ENCODE results near the gene HOXA10.

HOXA10 gene

GRCh38 chr7:27191833-27192545, 17.9 kb upstream of the HOXA10 start:
- Histone ChIP-seq H3K4me3 (replicated peaks; ENCODE audit: low read depth, low read length) (no peak overlapping the region), H3K36me3 (ENCODE audit: control insufficient read depth, insufficient read depth, low read length) (no peaks in the 10 kb centered on the region), H3K27me3 (replicated peaks; ENCODE audit: control insufficient read depth, insufficient read depth, low read length) (peaks cover 10% of the 10 kb centered on the region)
- no peak for DNase-seq (ENCODE audit: extremely low read depth, insufficient read length)
- TF ChIP-seq CTCF (IDR thresholded peaks at IDR 0.05; ENCODE audit: insufficient read depth, low read length, poor library complexity, severe bottlenecking) = no peak

DNA sequence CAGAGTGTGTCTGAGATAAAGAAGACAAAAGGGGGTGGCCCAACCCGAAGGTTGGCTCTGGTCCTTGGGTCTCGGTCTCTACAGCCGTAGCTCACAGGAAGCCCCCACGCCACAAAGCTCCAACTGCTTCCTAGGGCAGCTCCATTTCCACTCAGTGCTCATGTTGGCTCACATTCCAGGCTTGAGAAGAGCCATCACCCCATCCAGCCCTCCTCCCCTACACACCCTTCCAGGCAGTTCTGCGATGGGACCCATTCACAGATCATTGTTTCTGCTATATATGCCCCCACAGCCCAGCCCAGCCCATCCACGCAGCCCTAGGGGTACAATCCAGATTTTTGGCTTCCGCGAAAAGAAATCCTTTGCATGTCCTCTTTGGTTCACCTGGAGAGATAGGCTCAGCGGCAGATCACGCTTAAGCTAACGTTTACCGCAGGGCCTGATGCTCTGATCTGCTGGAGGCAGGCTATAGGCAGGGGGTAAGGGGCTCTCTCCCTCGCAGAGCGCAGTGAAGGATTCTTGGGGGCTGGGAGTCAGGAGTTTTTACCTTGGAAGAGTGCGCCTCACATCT, 17.1 kb upstream of the HOXA10 start:
- no peak overlapping the region for H3K4me3 ChIP-seq (replicated peaks; ENCODE audit: low read depth, low read length)
- H3K27me3 ChIP-seq (replicated peaks; ENCODE audit: control insufficient read depth, insufficient read depth, low read length) = peaks cover 12% of the 10 kb centered on the region
- DNase-seq (ENCODE audit: extremely low read depth, insufficient read length) = no peak
- no peak for TF ChIP-seq CTCF (IDR thresholded peaks at IDR 0.05; ENCODE audit: insufficient read depth, low read length, poor library complexity, severe bottlenecking)
- H3K36me3 ChIP-seq (ENCODE audit: control insufficient read depth, insufficient read depth, low read length) = no peaks in the 10 kb centered on the region

DNA sequence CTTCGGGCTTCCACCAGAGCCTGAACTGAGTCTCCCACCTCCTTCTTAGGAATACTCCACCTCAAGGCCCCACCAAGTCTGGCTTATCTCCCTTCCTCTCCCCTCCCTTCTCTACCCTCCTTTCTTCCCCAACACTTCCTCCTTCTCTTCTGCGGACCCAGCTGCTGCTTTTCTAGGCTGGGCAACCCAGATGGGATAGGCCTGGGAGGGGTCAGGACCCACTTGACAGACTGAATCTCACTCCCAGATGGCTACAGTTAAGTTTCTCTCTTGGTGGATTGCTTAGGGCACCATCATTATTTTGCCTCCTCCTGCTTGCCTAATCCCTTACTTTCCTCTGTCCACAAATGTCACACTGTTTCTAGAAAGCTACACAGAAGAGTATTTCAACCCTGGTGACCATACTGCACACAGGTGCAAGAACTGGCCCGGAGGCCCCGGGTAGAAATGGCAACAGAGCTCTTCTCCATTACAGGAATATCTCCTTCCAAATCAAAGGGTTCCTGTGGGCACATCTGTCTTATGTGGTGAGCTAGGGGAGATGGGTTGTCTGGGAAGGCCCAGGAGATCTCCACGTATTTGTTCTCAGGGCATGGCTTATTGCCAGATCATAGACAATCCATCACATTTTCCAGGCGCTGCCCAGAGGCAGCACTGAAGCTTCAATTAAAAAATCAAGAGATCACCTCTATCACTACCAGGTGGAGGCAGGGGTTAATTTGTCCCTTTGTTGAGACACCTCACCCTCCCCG, 16.1 kb upstream of the HOXA10 start:
- Histone ChIP-seq H3K36me3 (ENCODE audit: control insufficient read depth, insufficient read depth, low read length) (no peaks in the 10 kb centered on the region), H3K4me3 (replicated peaks; ENCODE audit: low read depth, low read length) (no peak overlapping the region), H3K27me3 (replicated peaks; ENCODE audit: control insufficient read depth, insufficient read depth, low read length) (peaks cover 14% of the 10 kb centered on the region)
- no peak for TF ChIP-seq CTCF (IDR thresholded peaks at IDR 0.05; ENCODE audit: insufficient read depth, low read length, poor library complexity, severe bottlenecking)
- no peak for DNase-seq (ENCODE audit: extremely low read depth, insufficient read length)

DNA sequence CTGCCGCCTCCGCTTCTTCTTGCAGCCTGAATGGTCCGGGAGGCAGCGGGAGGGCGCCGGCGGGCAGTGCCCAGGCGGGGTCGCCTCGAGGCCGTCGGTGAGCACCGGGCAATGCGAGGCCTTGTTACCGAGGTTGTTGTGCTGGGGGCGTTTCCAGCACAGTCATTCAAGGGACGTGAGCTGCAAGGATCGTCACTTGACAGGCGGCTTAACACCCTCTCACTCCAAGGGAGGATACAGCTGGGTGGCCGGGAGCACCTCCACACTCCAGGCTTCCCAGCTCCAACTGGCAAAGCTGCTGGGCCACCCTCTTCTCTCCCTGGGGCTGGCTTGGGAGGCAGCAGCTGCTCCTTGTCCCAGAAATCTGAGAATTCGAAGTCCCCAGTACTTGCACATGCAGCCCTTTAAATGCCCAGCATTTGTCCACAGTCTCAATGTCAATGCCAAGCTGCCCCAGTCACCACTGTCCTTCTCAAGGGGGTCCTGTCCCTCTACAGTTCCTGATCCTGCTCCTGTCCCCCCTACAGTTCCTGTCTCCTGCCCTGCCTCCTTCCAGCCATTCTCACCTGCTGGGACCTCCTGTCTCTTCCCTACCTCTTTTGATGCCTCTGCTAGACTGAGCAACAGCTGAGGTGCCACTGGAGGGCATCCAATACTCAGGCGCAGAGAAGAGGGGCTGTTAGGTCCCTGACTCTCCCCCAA, 15.3 kb upstream of the HOXA10 start:
- DNase-seq (ENCODE audit: extremely low read depth, insufficient read length) = no peak
- peaks cover 14% of the 10 kb centered on the region for H3K27me3 ChIP-seq (replicated peaks; ENCODE audit: control insufficient read depth, insufficient read depth, low read length)
- no peaks in the 10 kb centered on the region for H3K36me3 ChIP-seq (ENCODE audit: control insufficient read depth, insufficient read depth, low read length)
- no peak for TF ChIP-seq CTCF (IDR thresholded peaks at IDR 0.05; ENCODE audit: insufficient read depth, low read length, poor library complexity, severe bottlenecking)
- no peak overlapping the region for H3K4me3 ChIP-seq (replicated peaks; ENCODE audit: low read depth, low read length)

DNA sequence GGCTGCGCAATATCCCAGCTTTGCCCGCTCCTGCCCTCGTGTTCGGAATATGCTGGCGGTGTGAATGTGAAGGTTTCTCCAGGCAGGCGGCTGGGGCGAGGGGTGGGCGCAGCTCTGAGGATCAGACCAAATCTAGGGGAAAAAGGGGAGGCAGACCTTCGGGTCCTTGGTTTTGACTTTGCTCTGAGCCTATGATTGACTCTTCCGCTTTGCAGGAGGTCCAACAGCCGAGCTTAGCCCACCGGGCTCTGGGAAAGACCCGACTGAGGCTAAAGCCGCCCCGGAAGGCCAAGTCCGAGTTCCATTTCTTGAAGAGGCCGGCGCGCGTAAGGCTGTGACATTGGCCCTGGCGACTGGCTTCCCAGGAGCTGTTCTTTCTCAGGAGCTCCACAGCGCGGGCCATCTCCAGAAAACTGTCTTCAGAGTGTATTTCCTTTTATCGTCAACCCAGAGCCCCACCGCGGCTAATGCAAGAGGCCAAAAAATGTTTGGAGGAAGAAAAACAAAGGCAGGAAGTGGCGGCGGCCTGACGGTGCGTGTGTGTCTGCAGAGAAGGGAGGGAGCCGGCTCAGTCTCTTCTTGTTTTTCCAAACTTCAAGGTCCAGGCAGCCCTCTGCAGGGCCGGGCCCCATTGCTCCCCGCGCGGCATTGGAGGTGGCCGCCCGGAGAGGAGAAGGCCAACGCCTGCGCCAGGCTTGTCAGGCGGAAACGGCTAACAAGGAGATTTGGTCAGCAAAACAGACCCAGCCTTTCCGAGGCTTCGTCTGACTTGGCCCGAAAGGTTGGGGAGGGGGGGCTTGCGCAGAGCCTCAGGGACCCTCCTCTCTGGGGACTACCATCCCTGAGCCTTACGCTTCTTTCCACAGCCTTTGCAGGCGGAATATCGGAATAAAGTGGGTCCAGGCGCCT, 14.5 kb upstream of the HOXA10 start:
- no peak for TF ChIP-seq CTCF (IDR thresholded peaks at IDR 0.05; ENCODE audit: insufficient read depth, low read length, poor library complexity, severe bottlenecking)
- H3K4me3 ChIP-seq (replicated peaks; ENCODE audit: low read depth, low read length) = no peak overlapping the region
- DNase-seq (ENCODE audit: extremely low read depth, insufficient read length) = no peak

More for the DNA sequence above, 14.5 kb upstream of the HOXA10 start:
- peaks cover 11% of the 10 kb centered on the region for H3K27me3 ChIP-seq (replicated peaks; ENCODE audit: control insufficient read depth, insufficient read depth, low read length)
- H3K36me3 ChIP-seq (ENCODE audit: control insufficient read depth, insufficient read depth, low read length) = no peaks in the 10 kb centered on the region

Data from GM06990 (cell line).